ENCODE results near the gene TAS2R31. TPM values are rescaled to one million over a fixed set of nuclear protein-coding genes. Genes with fewer than 3 reads are reported as not detected.
"Not testable (repeated sequence)": the region's sequence is repeated elsewhere in the genome, so short reads cannot be mapped to it uniquely, and the experiment has no call there.

The TAS2R31 gene
- total and polyA plus RNA-seq, 8 donors, result 1.2 to 3.4 (median 2.4) TPM

- intact Hi-C loops (cut with DNase I), result no loop called here
- ATAC-seq, result peak; percentile 33
Observed at GRCh38 chr12:11069854-11070365, 38.7 kb upstream of the TAS2R31 start.

GRCh38 chr12:11067514-11067913, 36.3 kb upstream of the TAS2R31 start:
- DNase-seq (no peak), ATAC-seq (peak; percentile 67)
- no peaks in the 10 kb centered on the region for H3K9me3 ChIP-seq
- H3K27me3 ChIP-seq, result no peaks in the 10 kb centered on the region
- no peak overlapping the region for H3K4me3 ChIP-seq
- H3K36me3 ChIP-seq, result no peaks in the 10 kb centered on the region
- TF ChIP-seq CTCF (IDR thresholded peaks at IDR 0.05), result no peak
- H3K4me1 ChIP-seq, result no peaks in the 10 kb centered on the region
- intact Hi-C loops (cut with DNase I), result no loop called here
- H3K27ac ChIP-seq, result no peak overlapping the region

More at GRCh38 chr12:11069854-11070365, 38.7 kb upstream of the TAS2R31 start:
- Histone ChIP-seq H3K4me1 (no peaks in the 10 kb centered on the region), H3K4me3 (no peak overlapping the region), H3K27ac (no peak overlapping the region), H3K36me3 (no peaks in the 10 kb centered on the region), H3K27me3 (no peaks in the 10 kb centered on the region), H3K9me3 (no peaks in the 10 kb centered on the region)
- no peak for DNase-seq
- TF ChIP-seq CTCF (IDR thresholded peaks at IDR 0.05), result no peak

- intact Hi-C loops (cut with DNase I), result not testable (repeated sequence)
Observed at GRCh38 chr12:11062194-11062593, 31.0 kb upstream of the TAS2R31 start, which contains the start of gene TAS2R46. Gene TAS2R46 (minus strand): TSS chr12:11062294. CDS start chr12:11062294, 0 bp downstream.

DNA sequence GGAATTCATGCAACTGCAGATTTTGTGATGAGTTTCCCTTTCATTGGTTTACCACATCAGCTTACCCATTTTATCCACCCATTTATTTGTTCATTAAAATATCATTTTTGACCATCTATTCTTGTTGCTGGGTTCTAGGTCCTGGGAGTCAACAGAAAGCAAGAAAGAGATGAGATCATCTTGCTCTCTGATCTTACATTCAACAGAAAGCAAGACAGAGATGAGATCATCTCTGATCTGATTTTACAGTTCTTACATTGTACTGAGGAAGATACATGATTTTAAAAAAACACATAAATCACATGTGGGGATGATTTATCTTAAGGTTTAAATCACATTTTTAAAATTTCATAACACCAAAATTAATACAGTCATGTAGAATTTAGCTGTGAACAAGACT, 28.6 kb upstream of the TAS2R31 start:
- Histone ChIP-seq H3K27me3 (no peaks in the 10 kb centered on the region), H3K27ac (no peak overlapping the region), H3K9me3 (no peaks in the 10 kb centered on the region), H3K4me1 (no peaks in the 10 kb centered on the region), H3K4me3 (no peak overlapping the region), H3K36me3 (no peaks in the 10 kb centered on the region)
- DNase-seq (no peak), ATAC-seq (no peak)
- no peak for TF ChIP-seq CTCF (IDR thresholded peaks at IDR 0.05)
- intact Hi-C loops (cut with DNase I), result no loop called here

More at GRCh38 chr12:11062194-11062593, 31.0 kb upstream of the TAS2R31 start, which contains the start of gene TAS2R46:
- not testable (repeated sequence) for H3K9me3 ChIP-seq, DNase-seq, H3K27ac ChIP-seq, H3K27me3 ChIP-seq, ATAC-seq, H3K4me3 ChIP-seq, H3K4me1 ChIP-seq, H3K36me3 ChIP-seq

GRCh38 chr12:11059041-11059440, 27.8 kb upstream of the TAS2R31 start:
- no peak for TF ChIP-seq CTCF (IDR thresholded peaks at IDR 0.05)
- H3K27me3 ChIP-seq, result no peaks in the 10 kb centered on the region
- no peak for ATAC-seq
- no peak overlapping the region for H3K27ac ChIP-seq
- no peaks in the 10 kb centered on the region for H3K36me3 ChIP-seq
- no peaks in the 10 kb centered on the region for H3K4me1 ChIP-seq
- no peak for DNase-seq
- intact Hi-C loops (cut with DNase I), result no loop called here
- no peak overlapping the region for H3K4me3 ChIP-seq
- H3K9me3 ChIP-seq, result no peaks in the 10 kb centered on the region

- Histone ChIP-seq H3K4me1 (no peaks in the 10 kb centered on the region), H3K36me3 (no peaks in the 10 kb centered on the region), H3K27me3 (no peaks in the 10 kb centered on the region), H3K4me3 (no peak overlapping the region), H3K9me3 (peaks cover 0 to 19% of the 10 kb centered on the region in 2 donors), H3K27ac (no peak overlapping the region)
- intact Hi-C loops (cut with DNase I), result no loop called here
- DNase-seq (no peak), ATAC-seq (no peak)
- no peak for TF ChIP-seq CTCF (IDR thresholded peaks at IDR 0.05)
Observed at GRCh38 chr12:11055306-11055705, 24.1 kb upstream of the TAS2R31 start.

- ATAC-seq; DNase-seq; H3K27me3 ChIP-seq; H3K4me1 ChIP-seq; H3K4me3 ChIP-seq; H3K27ac ChIP-seq; intact Hi-C loops (cut with DNase I): not testable (repeated sequence)
- H3K9me3 ChIP-seq, result peaks cover 0 to 27% of the 10 kb centered on the region in 2 donors
- H3K36me3 ChIP-seq, result peaks cover 0 to 11% of the 10 kb centered on the region in 2 donors
Observed at GRCh38 chr12:11049806-11050531, 18.8 kb upstream of the TAS2R31 start.

DNA sequence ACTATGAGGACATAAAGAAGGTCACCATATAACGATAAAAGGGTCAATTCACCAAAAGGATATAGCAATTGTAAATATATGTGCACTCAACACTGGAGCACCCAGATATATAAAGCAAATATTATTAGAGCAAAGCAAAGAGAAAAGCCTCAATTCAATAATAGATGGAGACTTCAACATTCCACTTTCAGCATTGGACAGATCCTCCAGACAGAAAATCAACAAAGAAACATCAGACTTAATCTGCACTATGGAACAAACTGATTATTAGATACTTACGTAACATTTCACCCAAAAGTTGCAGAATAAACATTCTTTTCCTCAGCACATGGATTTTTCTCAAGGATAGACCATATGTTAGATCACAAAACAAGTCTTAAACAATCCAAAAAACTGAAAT, 10.2 kb upstream of the TAS2R31 start:
- H3K27ac ChIP-seq; H3K36me3 ChIP-seq; intact Hi-C loops (cut with DNase I); H3K9me3 ChIP-seq; H3K4me3 ChIP-seq; DNase-seq; H3K27me3 ChIP-seq; ATAC-seq; H3K4me1 ChIP-seq: not testable (repeated sequence)

Measured in left lung (tissue), 10 donors.